HUES64 (cell line): ENCODE data around the gene NID1.

ENCODE experiments used
- H3K27ac ChIP-seq: 2 replicates; pipeline ENCODE4 v1.7.0; 2013; ENCODE audit warnings: low read depth, low read length, inconsistent platforms
- H3K27me3 ChIP-seq: 2 replicates; pipeline ENCODE4 v1.6.1; 2013; ENCODE audit warnings: mild to moderate bottlenecking, low read length; ENCODE audit not compliant: insufficient read depth
- H3K36me3 ChIP-seq: 2 replicates; pipeline ENCODE4 v1.6.1; 2013; ENCODE audit warnings: mild to moderate bottlenecking, low read length; ENCODE audit not compliant: insufficient read depth
- H3K4me1 ChIP-seq: 2 replicates; pipeline ENCODE4 v1.6.1; 2013; ENCODE audit warnings: mild to moderate bottlenecking, low read length, moderate library complexity; ENCODE audit not compliant: insufficient read depth
- H3K4me3 ChIP-seq: 2 replicates; pipeline ENCODE4 v1.5.1; 2013; ENCODE audit warnings: mild to moderate bottlenecking, low read length, moderate library complexity
- H3K9ac ChIP-seq: 2 replicates; pipeline ENCODE4 v1.6.1; 2013; ENCODE audit warnings: mild to moderate bottlenecking, low read depth, low read length
- H3K9me3 ChIP-seq: 2 replicates; pipeline ENCODE4 v1.6.1; 2013; ENCODE audit warnings: low read depth, low read length; ENCODE audit not compliant: insufficient read depth
- whole genome bisulfite sequencing: fragments of 150-250, 120-280 bp; methylation state at CpG from one replicate; pipeline ENCODE4 v1.1.7; 2013; ENCODE audit warnings: missing lambda C conversion rate; 5-methylcytosine and 5-hydroxymethylcytosine counted together

The NID1 gene

GRCh38 chr1:236075848-236076247, 11.0 kb upstream of the NID1 start:
- no peaks in the 10 kb centered on the region for H3K4me1 ChIP-seq
- no peaks in the 10 kb centered on the region for H3K9me3 ChIP-seq
- no peak overlapping the region for H3K9ac ChIP-seq
- no peak overlapping the region for H3K4me3 ChIP-seq
- H3K36me3 ChIP-seq: no peaks in the 10 kb centered on the region
- H3K27me3 ChIP-seq: no peaks in the 10 kb centered on the region
- WGBS: 90% methylated on average over 4 of the region's 4 CpGs
- no peak overlapping the region for H3K27ac ChIP-seq

DNA sequence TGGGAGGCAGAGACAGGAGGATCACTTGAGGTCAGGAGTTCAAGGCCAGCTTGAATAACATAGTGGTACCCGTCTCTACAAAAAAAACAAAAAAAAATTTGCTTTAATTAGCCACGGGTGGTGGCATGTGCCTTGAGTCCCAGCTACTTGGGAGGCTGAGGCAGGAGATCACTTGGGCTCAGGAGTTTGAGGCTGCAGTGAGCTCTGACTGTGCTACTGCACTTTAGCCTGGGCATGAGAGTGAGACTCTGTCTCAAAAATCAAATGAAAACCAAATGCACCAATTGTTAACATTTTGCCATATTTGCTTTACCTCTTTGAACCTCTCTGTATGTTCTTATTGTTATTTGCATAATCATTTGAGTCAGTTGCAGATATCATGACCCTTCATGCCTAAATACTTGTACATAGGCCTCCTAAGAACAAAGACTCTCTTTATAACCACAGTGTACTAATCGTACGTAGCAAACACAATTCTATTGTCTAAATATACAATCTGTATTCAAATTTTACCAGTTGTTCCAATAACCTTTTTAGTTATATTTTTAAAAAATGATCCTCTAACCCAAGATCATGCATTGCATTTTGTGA, 8.5 kb upstream of the NID1 start:
- WGBS: 96% methylated on average over 4 of the region's 4 CpGs

GRCh38 chr1:236072001-236072400, 7.1 kb upstream of the NID1 start:
- peaks cover 8% of the 10 kb centered on the region; the same call in 1 of the 2 replicates for H3K27me3 ChIP-seq
- H3K9ac ChIP-seq: no peak overlapping the region
- 100% methylated on average over 4 of the region's 5 CpGs for WGBS
- no peak overlapping the region for H3K4me3 ChIP-seq
- H3K9me3 ChIP-seq: no peaks in the 10 kb centered on the region
- H3K36me3 ChIP-seq: no peaks in the 10 kb centered on the region
- no peak overlapping the region for H3K27ac ChIP-seq
- H3K4me1 ChIP-seq: no peaks in the 10 kb centered on the region

More for the DNA sequence above, 8.5 kb upstream of the NID1 start:
- H3K36me3 ChIP-seq: no peaks in the 10 kb centered on the region
- H3K9ac ChIP-seq: no peak overlapping the region
- no peaks in the 10 kb centered on the region for H3K27me3 ChIP-seq
- H3K27ac ChIP-seq: no peak overlapping the region
- H3K4me3 ChIP-seq: no peak overlapping the region
- no peaks in the 10 kb centered on the region for H3K4me1 ChIP-seq
- H3K9me3 ChIP-seq: no peaks in the 10 kb centered on the region

GRCh38 chr1:236070753-236071152, 5.9 kb upstream of the NID1 start:
- H3K9ac ChIP-seq: no peak overlapping the region

DNA sequence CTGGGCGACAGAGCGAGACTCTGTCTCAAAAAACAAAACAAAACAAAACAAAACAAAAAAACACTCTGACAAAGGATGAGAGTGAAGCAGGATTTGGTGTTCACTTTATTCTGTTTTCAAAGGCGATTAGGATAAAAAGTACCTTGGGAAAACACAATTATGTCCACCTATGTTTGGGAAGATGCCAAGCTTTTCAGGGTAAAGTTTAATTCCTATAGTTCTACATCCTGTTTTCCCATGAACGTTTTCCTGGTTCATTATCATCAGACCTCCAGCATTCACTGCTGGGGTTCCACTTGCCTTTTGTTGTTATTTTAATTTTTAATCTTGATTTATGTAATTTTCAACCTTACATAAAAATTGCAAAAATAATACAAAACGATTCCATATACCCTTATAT, 4.9 kb upstream of the NID1 start:
- H3K9ac ChIP-seq: no peak overlapping the region
- peaks cover 30% of the 10 kb centered on the region for H3K27me3 ChIP-seq
- H3K4me3 ChIP-seq: no peak overlapping the region
- no peaks in the 10 kb centered on the region for H3K9me3 ChIP-seq
- H3K27ac ChIP-seq: no peak overlapping the region
- no peaks in the 10 kb centered on the region for H3K36me3 ChIP-seq
- H3K4me1 ChIP-seq: peaks cover 10% of the 10 kb centered on the region; the same call in 1 of the 2 replicates
- WGBS: 85% methylated on average over 3 of the region's 5 CpGs

More at GRCh38 chr1:236070753-236071152, 5.9 kb upstream of the NID1 start:
- H3K4me1 ChIP-seq: peaks cover 9% of the 10 kb centered on the region; the same call in 1 of the 2 replicates
- peaks cover 21% of the 10 kb centered on the region for H3K27me3 ChIP-seq
- no peaks in the 10 kb centered on the region for H3K36me3 ChIP-seq
- H3K9me3 ChIP-seq: no peaks in the 10 kb centered on the region
- no peak overlapping the region for H3K27ac ChIP-seq
- H3K4me3 ChIP-seq: no peak overlapping the region

GRCh38 chr1:236067854-236068454, 3.1 kb upstream of the NID1 start:
- 98% methylated on average over 12 of the region's 12 CpGs for WGBS
- Histone ChIP-seq H3K4me1 (peaks cover 13% of the 10 kb centered on the region; the same call in 1 of the 2 replicates), H3K36me3 (no peaks in the 10 kb centered on the region)

GRCh38 chr1:236066828-236067386, 2.0 kb upstream of the NID1 start:
- Histone ChIP-seq H3K4me1 (peaks cover 13% of the 10 kb centered on the region; the same call in 1 of the 2 replicates), H3K27me3 (peaks cover 49% of the 10 kb centered on the region), H3K4me3 (no peak overlapping the region), H3K9me3 (no peaks in the 10 kb centered on the region), H3K36me3 (no peaks in the 10 kb centered on the region), H3K9ac (no peak overlapping the region), H3K27ac (no peak overlapping the region)
- 80% methylated on average over 6 of the region's 6 CpGs for WGBS

More at GRCh38 chr1:236067854-236068454, 3.1 kb upstream of the NID1 start:
- H3K9me3 ChIP-seq: no peaks in the 10 kb centered on the region
- H3K27me3 ChIP-seq: peaks cover 47% of the 10 kb centered on the region
- no peak overlapping the region for H3K4me3 ChIP-seq
- no peak overlapping the region for H3K9ac ChIP-seq
- no peak overlapping the region for H3K27ac ChIP-seq

DNA sequence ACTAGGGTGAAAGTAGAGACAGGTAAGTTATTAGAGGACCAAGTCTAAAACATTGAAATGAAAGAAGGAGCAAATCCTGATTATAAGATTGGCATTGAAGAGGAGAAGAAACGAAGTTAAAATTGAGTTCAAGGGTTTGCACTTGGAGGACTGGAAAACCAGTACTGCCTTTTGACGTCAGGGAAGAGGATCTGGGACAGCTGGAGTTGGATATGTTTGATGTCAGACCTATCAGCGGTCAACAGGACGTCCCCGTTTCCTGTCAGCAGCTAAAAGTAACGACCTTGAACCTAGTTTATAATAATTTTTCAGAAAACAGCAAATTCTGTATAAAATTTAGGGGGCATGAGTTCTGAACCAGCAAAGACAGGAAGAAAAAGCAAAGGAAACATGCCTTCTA, 1.2 kb upstream of the NID1 start:
- Histone ChIP-seq H3K4me3 (peak overlapping the region; percentile 70), H3K27me3 (peaks cover 49% of the 10 kb centered on the region), H3K4me1 (peaks cover 13% of the 10 kb centered on the region; the same call in 1 of the 2 replicates), H3K9me3 (no peaks in the 10 kb centered on the region), H3K27ac (no peak overlapping the region), H3K36me3 (no peaks in the 10 kb centered on the region), H3K9ac (no peak overlapping the region)
- WGBS: 59% methylated on average over 5 of the region's 6 CpGs

DNA sequence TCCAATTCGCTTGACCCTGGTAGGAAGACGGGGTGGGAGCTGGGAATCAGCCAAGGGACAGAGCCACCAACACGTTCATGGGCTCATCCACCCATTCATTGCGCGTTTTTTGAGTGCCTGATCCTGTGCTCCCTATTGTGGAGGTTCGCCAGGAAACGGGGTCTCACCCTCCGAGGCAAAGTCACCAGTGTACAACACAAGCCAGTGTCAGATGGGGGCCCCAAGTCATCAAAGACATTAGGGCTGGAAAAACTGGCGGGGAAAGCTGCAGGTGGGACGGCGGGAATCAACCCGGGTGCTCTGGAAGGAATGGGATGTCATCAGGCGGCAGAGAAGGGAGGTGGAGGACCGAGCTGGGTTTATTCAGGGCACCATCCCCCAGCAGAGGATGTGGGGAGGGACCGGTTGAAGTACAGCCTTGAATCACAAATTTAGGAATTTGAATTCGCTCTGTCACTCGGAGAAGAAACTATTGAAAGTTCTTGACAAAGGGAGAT, 667 bp upstream of the NID1 start:
- H3K9me3 ChIP-seq: no peaks in the 10 kb centered on the region
- H3K4me3 ChIP-seq: peak overlapping the region; percentile 70
- no peak overlapping the region for H3K27ac ChIP-seq
- H3K4me1 ChIP-seq: peaks cover 13% of the 10 kb centered on the region; the same call in 1 of the 2 replicates
- no peaks in the 10 kb centered on the region for H3K36me3 ChIP-seq
- H3K9ac ChIP-seq: peak overlapping the region; percentile 70
- WGBS: 2% methylated on average over 17 of the region's 17 CpGs
- peaks cover 49% of the 10 kb centered on the region for H3K27me3 ChIP-seq

GRCh38 chr1:236063919-236064673, 794 bp downstream of the NID1 start:
- Histone ChIP-seq H3K4me3 (peak overlapping the region; percentile 70), H3K9ac (peak overlapping the region; percentile 66)

GRCh38 chr1:236063551-236063918, 1.4 kb downstream of the NID1 start:
- no peak overlapping the region for H3K9ac ChIP-seq
- H3K9me3 ChIP-seq: no peaks in the 10 kb centered on the region
- H3K4me1 ChIP-seq: peaks cover 17% of the 10 kb centered on the region
- 77% methylated on average over 6 of the region's 6 CpGs for WGBS
- H3K36me3 ChIP-seq: no peaks in the 10 kb centered on the region
- peaks cover 49% of the 10 kb centered on the region for H3K27me3 ChIP-seq
- H3K27ac ChIP-seq: no peak overlapping the region
- peak overlapping the region; percentile 70 for H3K4me3 ChIP-seq

More at GRCh38 chr1:236063919-236064673, 794 bp downstream of the NID1 start:
- Histone ChIP-seq H3K4me1 (peaks cover 13% of the 10 kb centered on the region; the same call in 1 of the 2 replicates), H3K9me3 (no peaks in the 10 kb centered on the region), H3K27me3 (peaks cover 49% of the 10 kb centered on the region), H3K36me3 (no peaks in the 10 kb centered on the region), H3K27ac (no peak overlapping the region)
- WGBS: 3% methylated on average over 55 of the region's 55 CpGs
